Measurements from ENCODE around the gene CXCL17. TPM values are rescaled to one million over a fixed set of nuclear protein-coding genes. Genes with fewer than 3 reads are reported as not detected.

The CXCL17 gene
- total RNA-seq, 2 experiments from 2014 or later = not detected

GRCh38 chr19:42436006-42436405, 6.7 kb downstream of the CXCL17 start:
- Mint-ChIP-seq H3K9me3 (ENCODE audit: low read depth) (no peaks in the 10 kb centered on the region), H3K27me3 (no peaks in the 10 kb centered on the region), H3K27ac (no peak overlapping the region), H3K4me1 (peaks cover 17% of the 10 kb centered on the region), H3K36me3 (ENCODE audit: low read depth) (no peaks in the 10 kb centered on the region), H3K4me3 (no peak overlapping the region)
- ChIA-PET POLR2A (no interaction called here), CTCF (interaction anchor here (1.5 kb wide), 2 partner anchors 14 to 15 kb away, joined by 6 to 7 read pairs; no protein-coding TSS in a partner anchor)
- DNase-seq = no peak
- intact Hi-C loops (cut with DNase I, micrococcal nuclease) = loop anchor here in 1 of 2 experiments (10.0 kb wide), 1 partner anchor 51 kb away; no protein-coding TSS in a partner anchor
- ATAC-seq = no peak

- no peaks in the 10 kb centered on the region for H3K27me3 Mint-ChIP-seq
- H3K9me3 Mint-ChIP-seq (ENCODE audit: low read depth) = no peaks in the 10 kb centered on the region
- no peak overlapping the region for H3K27ac Mint-ChIP-seq
- DNase-seq (no peak), ATAC-seq (no peak)
- CTCF ChIA-PET = interaction anchor here (1.2 to 3.1 kb wide), 3 partner anchors 12 to 94 kb away, joined by 4 to 23 read pairs (median 15); no protein-coding TSS in a partner anchor
- POLR2A ChIA-PET = no interaction called here
- no peaks in the 10 kb centered on the region for H3K36me3 Mint-ChIP-seq (ENCODE audit: low read depth)
- no peak overlapping the region for H3K4me3 Mint-ChIP-seq
- H3K4me1 Mint-ChIP-seq = peaks cover 10% of the 10 kb centered on the region
- intact Hi-C loops (cut with DNase I, micrococcal nuclease) = loop anchor here in 1 of 2 experiments (10.0 kb wide), 1 partner anchor 51 kb away; no protein-coding TSS in a partner anchor
Measured at GRCh38 chr19:42435316-42435715, 7.4 kb downstream of the CXCL17 start.

GRCh38 chr19:42433503-42434260, 9.1 kb downstream of the CXCL17 start:
- ChIA-PET POLR2A (no interaction called here), CTCF (interaction anchor here (0.6 to 3.1 kb wide), 19 partner anchors 8 to 330 kb away, joined by 3 to 23 read pairs (median 4); no protein-coding TSS in a partner anchor)
- intact Hi-C loops (cut with DNase I, micrococcal nuclease) = loop anchor here (1.0 to 10.0 kb wide), 5 partner anchors 13 to 325 kb away; partner anchors contain the start of gene POU2F2 (in 1 of the 2)
- peak; percentile 79 for ATAC-seq
- Mint-ChIP-seq H3K4me1 (peaks cover 5% of the 10 kb centered on the region), H3K27me3 (no peaks in the 10 kb centered on the region), H3K27ac (no peak overlapping the region), H3K9me3 (ENCODE audit: low read depth) (no peaks in the 10 kb centered on the region), H3K4me3 (no peak overlapping the region), H3K36me3 (ENCODE audit: low read depth) (no peaks in the 10 kb centered on the region)
- peak; percentile 84 for DNase-seq

- ChIA-PET POLR2A (no interaction called here), CTCF (interaction anchor here (0.8 to 1.0 kb wide), 3 partner anchors 9 to 19 kb away, joined by 3 to 4 read pairs (median 3); no protein-coding TSS in a partner anchor)
- no peak for DNase-seq
- no peak for ATAC-seq
- Mint-ChIP-seq H3K27me3 (no peaks in the 10 kb centered on the region), H3K4me3 (no peak overlapping the region), H3K9me3 (ENCODE audit: low read depth) (no peaks in the 10 kb centered on the region), H3K27ac (no peak overlapping the region), H3K4me1 (no peaks in the 10 kb centered on the region), H3K36me3 (ENCODE audit: low read depth) (no peaks in the 10 kb centered on the region)
- intact Hi-C loops (cut with DNase I, micrococcal nuclease) = loop anchor here in 1 of 2 experiments (10.0 kb wide), 1 partner anchor 47 kb away; no protein-coding TSS in a partner anchor
Measured at GRCh38 chr19:42431486-42431885, 11.3 kb downstream of the CXCL17 start.

- intact Hi-C loops (cut with DNase I, micrococcal nuclease) = loop anchor here in 1 of 2 experiments (10.0 kb wide), 1 partner anchor 1096 kb away; the partner anchor contains the start of gene ETHE1
- CTCF ChIA-PET = interaction anchor here (1.0 kb wide), 2 partner anchors 8 to 10 kb away, joined by 3 to 4 read pairs; no protein-coding TSS in a partner anchor
- no peaks in the 10 kb centered on the region for H3K27me3 Mint-ChIP-seq
Measured at GRCh38 chr19:42428676-42429075, 14.1 kb downstream of the CXCL17 start.

GRCh38 chr19:42427313-42427712, 15.4 kb downstream of the CXCL17 start, which contains the start of gene LIPE:
Gene LIPE, minus strand, starts transcription at chr19:42427388. Its CDS starts 239 bp downstream, at chr19:42427149.
- H3K27ac Mint-ChIP-seq = no peak within 1 kb of the TSS
- no peaks in the 10 kb centered on the region for H3K27me3 Mint-ChIP-seq
- peaks cover 2% of the 10 kb centered on the region for H3K36me3 Mint-ChIP-seq (ENCODE audit: low read depth)
- ChIA-PET CTCF (interaction anchor here (1.8 kb wide), 2 partner anchors 11 to 14 kb away, joined by 6 to 9 read pairs; no protein-coding TSS in a partner anchor), POLR2A (no interaction called here)
- intact Hi-C loops (cut with DNase I, micrococcal nuclease) = loop anchor here in 1 of 2 experiments (10.0 kb wide), 1 partner anchor 1097 kb away; the partner anchor contains the start of gene ETHE1
- H3K4me1 Mint-ChIP-seq = peaks cover 13% of the 10 kb centered on the region
- no peaks in the 10 kb centered on the region for H3K9me3 Mint-ChIP-seq (ENCODE audit: low read depth)
- ATAC-seq (no peak), DNase-seq (no peak)
- H3K4me3 Mint-ChIP-seq = no peak within 1 kb of the TSS

More at GRCh38 chr19:42428676-42429075, 14.1 kb downstream of the CXCL17 start:
- H3K4me1 Mint-ChIP-seq = peaks cover 6% of the 10 kb centered on the region
- H3K36me3 Mint-ChIP-seq (ENCODE audit: low read depth) = no peaks in the 10 kb centered on the region
- H3K9me3 Mint-ChIP-seq (ENCODE audit: low read depth) = no peaks in the 10 kb centered on the region
- no peak overlapping the region for H3K27ac Mint-ChIP-seq
- DNase-seq (no peak), ATAC-seq (no peak)
- POLR2A ChIA-PET = interaction anchor here (0.7 kb wide), 1 partner anchor 11 kb away, joined by 9 read pairs; no protein-coding TSS in a partner anchor
- H3K4me3 Mint-ChIP-seq = no peak overlapping the region

- DNase-seq (no peak), ATAC-seq (no peak)
- H3K4me1 Mint-ChIP-seq = peaks cover 19% of the 10 kb centered on the region
- no peaks in the 10 kb centered on the region for H3K9me3 Mint-ChIP-seq (ENCODE audit: low read depth)
- no peak overlapping the region for H3K4me3 Mint-ChIP-seq
- no peaks in the 10 kb centered on the region for H3K27me3 Mint-ChIP-seq
- POLR2A ChIA-PET = no interaction called here
- CTCF ChIA-PET = interaction anchor here (1.3 to 1.8 kb wide), 3 partner anchors 12 to 27 kb away, joined by 4 to 9 read pairs (median 6); no protein-coding TSS in a partner anchor
- H3K36me3 Mint-ChIP-seq (ENCODE audit: low read depth) = peaks cover 2% of the 10 kb centered on the region
- intact Hi-C loops (cut with DNase I, micrococcal nuclease) = loop anchor here in 1 of 2 experiments (10.0 kb wide), 1 partner anchor 1098 kb away; the partner anchor contains the start of gene ETHE1
- H3K27ac Mint-ChIP-seq = no peak overlapping the region
Measured at GRCh38 chr19:42426643-42427042, 16.1 kb downstream of the CXCL17 start.

- H3K4me3 Mint-ChIP-seq = no peak overlapping the region
- POLR2A ChIA-PET = no interaction called here
- H3K9me3 Mint-ChIP-seq (ENCODE audit: low read depth) = no peaks in the 10 kb centered on the region
- ATAC-seq (no peak), DNase-seq (no peak)
- CTCF ChIA-PET = interaction anchor here (1.0 to 2.9 kb wide), 5 partner anchors 8 to 25 kb away, joined by 3 to 32 read pairs (median 15); no protein-coding TSS in a partner anchor
- peaks cover 2% of the 10 kb centered on the region for H3K36me3 Mint-ChIP-seq (ENCODE audit: low read depth)
- H3K27me3 Mint-ChIP-seq = no peaks in the 10 kb centered on the region
- no peak overlapping the region for H3K27ac Mint-ChIP-seq
- peaks cover 37% of the 10 kb centered on the region for H3K4me1 Mint-ChIP-seq
- intact Hi-C loops (cut with DNase I, micrococcal nuclease) = loop anchor here in 1 of 2 experiments (10.0 kb wide), 1 partner anchor 1100 kb away; the partner anchor contains the start of gene ETHE1
Measured at GRCh38 chr19:42424712-42425131, 18.0 kb downstream of the CXCL17 start.

- ChIA-PET CTCF (interaction anchor here (1.6 to 2.9 kb wide), 4 partner anchors 10 to 26 kb away, joined by 5 to 32 read pairs (median 18); no protein-coding TSS in a partner anchor), POLR2A (interaction anchor here (0.7 to 1.4 kb wide), 2 partner anchors 16 to 24 kb away, joined by 3 to 4 read pairs; no protein-coding TSS in a partner anchor)
- H3K27me3 Mint-ChIP-seq = no peaks in the 10 kb centered on the region
- H3K4me3 Mint-ChIP-seq = peak overlapping the region; percentile 86
- DNase-seq (no peak), ATAC-seq (no peak)
- H3K4me1 Mint-ChIP-seq = peaks cover 40% of the 10 kb centered on the region
- peaks cover 2% of the 10 kb centered on the region for H3K36me3 Mint-ChIP-seq (ENCODE audit: low read depth)
- no peaks in the 10 kb centered on the region for H3K9me3 Mint-ChIP-seq (ENCODE audit: low read depth)
- no peak overlapping the region for H3K27ac Mint-ChIP-seq
- intact Hi-C loops (cut with DNase I, micrococcal nuclease) = loop anchor here in 1 of 2 experiments (10.0 kb wide), 1 partner anchor 1100 kb away; the partner anchor contains the start of gene ETHE1
Measured at GRCh38 chr19:42424345-42424707, 18.4 kb downstream of the CXCL17 start.

- Mint-ChIP-seq H3K27ac (peak overlapping the region; percentile 92), H3K4me3 (peak overlapping the region; percentile 86), H3K27me3 (no peaks in the 10 kb centered on the region), H3K36me3 (ENCODE audit: low read depth) (peaks cover 2% of the 10 kb centered on the region), H3K9me3 (ENCODE audit: low read depth) (no peaks in the 10 kb centered on the region), H3K4me1 (peaks cover 40% of the 10 kb centered on the region)
- CTCF ChIA-PET = interaction anchor here (0.8 to 2.9 kb wide), 6 partner anchors 10 to 28 kb away, joined by 5 to 32 read pairs (median 10); no protein-coding TSS in a partner anchor
- DNase-seq (peak; percentile 96), ATAC-seq (peak; percentile 91)
- intact Hi-C loops (cut with DNase I, micrococcal nuclease) = loop anchor here (1.0 to 10.0 kb wide), 11 partner anchors 17 to 1101 kb away; partner anchors contain the start of genes MEGF8 (in 2 of the 2), DEDD2 (in 1 of the 2), ETHE1 (in 1 of the 2) and GSK3A (in 1 of the 2)
- POLR2A ChIA-PET = interaction anchor here (0.6 to 1.4 kb wide), 5 partner anchors 17 to 1084 kb away, joined by 3 to 5 read pairs (median 4); partner anchors contain the start of gene ZNF526
Measured at GRCh38 chr19:42423462-42424344, 19.0 kb downstream of the CXCL17 start.

Measured in activated CD4-positive, alpha-beta T cell treated with anti-CD3 and anti-CD28 coated beads for 36 hours (primary cell).